K562 (cell line): ENCODE measurements around the gene KARS1. TPM values are rescaled to one million over a fixed set of nuclear protein-coding genes. Genes with fewer than 3 reads are reported as not detected.

Source experiments
- ATAC-seq: fragments of 200-7000 bp; cut with Tn5 transposase; 3 replicates; pipeline ENCODE4 v1.9.1; 2020; ENCODE audit warnings: moderate library complexity
- BruUV-seq: library from RNA; stranded (reverse); fragments of 400-500 nt; replicated peaks from 2 replicates; lab custom pipeline; 2021; lab: Mats Ljungman, UMichigan
- CTCF ChIA-PET: fragments of 300-600 bp; formaldehyde crosslinking; extraction: SDS; loops from one replicate; lab custom pipeline; 2021; ENCODE audit warnings: low intra/inter-chr PET ratio; lab: Yijun Ruan, JAX
- POLR2A ChIA-PET: fragments of 300-600, 350-650 bp; sonication (Branson Sonifier 250); formaldehyde crosslinking; extraction: SDS; loops from one replicate; lab custom pipeline; 2021; ENCODE audit warnings: antibody characterized with exemption, inconsistent platforms; lab: Yijun Ruan, JAX
- DNase-seq, 4 experiments: peaks; one replicate each; pipeline versions ENCODE4 v3.0.0 to v3.0.0-alpha.2; 2011 to 2018; ENCODE audit warnings: low spot score in 3 of 4, mixed read lengths in 3 of 4; ENCODE audit errors: extremely low read depth in 1 of 4
- FAIRE-seq: peaks from 2 replicates; lab custom pipeline; 2011; peaks lifted over from hg19 to GRCh38; lab: Jason Lieb, UNC
- H2AFZ ChIP-seq: 2 replicates; pipeline ENCODE4 v1.6.0; 2011; ENCODE audit warnings: low read depth, low read length, control low read depth, inconsistent platforms
- H3K27ac ChIP-seq: fragments of 200-600 bp; 3 replicates; pipeline ENCODE4 v1.8.0; 2011; ENCODE audit warnings: low read depth, mild to moderate bottlenecking, control low read depth, inconsistent platforms, low read length, moderate library complexity, mixed read lengths; ENCODE audit errors: extremely low read depth
- H3K27me3 ChIP-seq, 2 experiments: fragments of 300-600 bp in 1 of 2; 2 replicates in 1 of 2; 3 replicates in 1 of 2; pipeline versions ENCODE4 v1.6.0 to v1.8.0; 2011; ENCODE audit warnings: inconsistent platforms in 2 of 2, low read length in 2 of 2, mild to moderate bottlenecking in 1 of 2, mixed read lengths in 1 of 2, moderate library complexity in 1 of 2; ENCODE audit not compliant: control insufficient read depth in 2 of 2, insufficient read depth in 2 of 2
- H3K36me3 ChIP-seq: fragments of 300-600 bp; 3 replicates; pipeline ENCODE4 v1.8.0; 2011; ENCODE audit warnings: mild to moderate bottlenecking, low read length, inconsistent platforms; ENCODE audit not compliant: control insufficient read depth, insufficient read depth
- H3K4me1 ChIP-seq, 2 experiments: fragments of 200-600 bp in 1 of 2; replicated peaks in 1 of 2; 2 replicates in 1 of 2; 3 replicates in 1 of 2; pipeline versions ENCODE4 v1.5.1 to v1.8.0; 2011; ENCODE audit warnings: inconsistent platforms in 2 of 2, low read length in 2 of 2, mild to moderate bottlenecking in 1 of 2, mixed read lengths in 1 of 2, moderate library complexity in 1 of 2; ENCODE audit not compliant: control insufficient read depth in 2 of 2, insufficient read depth in 2 of 2
- H3K4me2 ChIP-seq: 2 replicates; pipeline ENCODE4 v1.6.1; 2011; ENCODE audit warnings: low read length, control low read depth, inconsistent platforms, mixed read lengths; ENCODE audit not compliant: insufficient read depth
- H3K4me3 ChIP-seq: fragments of 200-600 bp; sonication (generic), shearing (Covaris generic); 2 replicates; pipeline ENCODE4 v1.5.1; 2016; ENCODE audit warnings: control low read depth, inconsistent platforms
- H3K79me2 ChIP-seq: fragments of 200-600 bp; 3 replicates; pipeline ENCODE4 v1.8.0; 2011; ENCODE audit warnings: low read length, inconsistent platforms; ENCODE audit not compliant: control insufficient read depth, insufficient read depth
- H3K9ac ChIP-seq, 2 experiments: 2 replicates each; pipeline versions ENCODE4 v1.6.0 to v1.6.1; 2011; ENCODE audit warnings: low read depth in 2 of 2, low read length in 2 of 2, control low read depth in 1 of 2, inconsistent platforms in 1 of 2, mild to moderate bottlenecking in 1 of 2, mixed read lengths in 1 of 2; ENCODE audit not compliant: insufficient read depth in 1 of 2
- H3K9me1 ChIP-seq: one replicate; pipeline ENCODE4 v1.6.0; 2011; ENCODE audit warnings: inconsistent platforms, mild to moderate bottlenecking, low read length, moderate library complexity; ENCODE audit not compliant: control insufficient read depth, insufficient read depth
- H3K9me3 ChIP-seq: replicated peaks from 2 replicates; pipeline ENCODE4 v1.5.1; 2011; ENCODE audit warnings: low read depth, low read length, inconsistent platforms; ENCODE audit not compliant: control insufficient read depth, insufficient read depth
- H4K20me1 ChIP-seq: replicated peaks from 2 replicates; pipeline ENCODE4 v1.6.1; 2011; ENCODE audit warnings: low read length, inconsistent platforms, mixed read lengths; ENCODE audit not compliant: control insufficient read depth, insufficient read depth
- CBFA2T2 ChIP-seq: fragments of 450-650 bp; conservative IDR thresholded peaks from 2 replicates; pipeline ENCODE4 v1.6.1; 2017; ENCODE audit warnings: mild to moderate bottlenecking
- CCNT2 ChIP-seq: IDR thresholded peaks from 2 replicates; pipeline ENCODE4 v1.6.1; 2011; ENCODE audit warnings: borderline replicate concordance, low read depth, mild to moderate bottlenecking, moderate library complexity, mixed read lengths, low read length; ENCODE audit not compliant: insufficient read length; ENCODE audit errors: extremely low read depth
- CHCHD3 ChIP-seq: fragments of 250-450 bp; sonication (Bioruptor Pico); IDR thresholded peaks from 2 replicates; pipeline ENCODE4 v2.1.2; 2022; ENCODE audit warnings: mild to moderate bottlenecking
- FOXJ3 ChIP-seq: sonication (generic); formaldehyde crosslinking; IDR thresholded peaks from 2 replicates; pipeline ENCODE4 v1.4.0; 2020; ENCODE audit warnings: mild to moderate bottlenecking, missing genetic modification reagents
- KDM4B ChIP-seq, 2 experiments: fragments of 450-650 bp in 1 of 2; sonication (generic) in 1 of 2; IDR thresholded peaks; 2 replicates each; pipeline ENCODE4 v1.6.1; 2016 to 2017; ENCODE audit warnings: borderline replicate concordance in 2 of 2, antibody characterized with exemption in 1 of 2, low read depth in 1 of 2, mild to moderate bottlenecking in 1 of 2
- MEF2A ChIP-seq: IDR thresholded peaks from 2 replicates; pipeline ENCODE4 v1.6.1; 2011; ENCODE audit warnings: low read depth, mild to moderate bottlenecking, low read length, moderate library complexity; ENCODE audit not compliant: control insufficient read depth
- NFRKB ChIP-seq: fragments of 450-650 bp; IDR thresholded peaks from 2 replicates; pipeline ENCODE4 v1.6.1; 2016; ENCODE audit warnings: low read depth
- NKRF ChIP-seq: fragments of 450-650 bp; IDR thresholded peaks from 2 replicates; pipeline ENCODE4 v1.6.1; 2016; ENCODE audit warnings: borderline replicate concordance
- PHF20 ChIP-seq: fragments of 450-650 bp; IDR thresholded peaks from 2 replicates; pipeline ENCODE4 v1.6.1; 2018; ENCODE audit not compliant: partially characterized antibody
- POLR2AphosphoS2 ChIP-seq: IDR thresholded peaks from 2 replicates; pipeline ENCODE4 v1.6.1; 2012; ENCODE audit warnings: low read length, improper control_type of control experiment
- RCOR1 ChIP-seq, 2 experiments: IDR thresholded peaks; 2 replicates each; pipeline ENCODE4 v1.6.1; 2012; ENCODE audit warnings: low read depth in 2 of 2, low read length in 2 of 2, borderline replicate concordance in 1 of 2, improper control_type of control experiment in 1 of 2
- RFX1 ChIP-seq: fragments of 450-650 bp; IDR thresholded peaks from 2 replicates; pipeline ENCODE4 v1.6.1; 2016; ENCODE audit warnings: mild to moderate bottlenecking, moderate library complexity
- SLC30A9 ChIP-seq: fragments of 250-450 bp; sonication (Bioruptor Pico); IDR thresholded peaks from 2 replicates; pipeline ENCODE4 v1.8.0; 2022; ENCODE audit warnings: mild to moderate bottlenecking, moderate library complexity
- TAF9B ChIP-seq: fragments of 450-650 bp; IDR thresholded peaks from 2 replicates; pipeline ENCODE4 v1.6.1; 2018; ENCODE audit warnings: mild to moderate bottlenecking; ENCODE audit not compliant: partially characterized antibody
- TSC22D4 ChIP-seq: fragments of 450-650 bp; IDR thresholded peaks from 2 replicates; pipeline ENCODE4 v1.6.1; 2016; ENCODE audit warnings: missing genetic modification characterization, missing biosample characterization, control low read depth
- ZNF695 ChIP-seq: fragments of 450-650 bp; formaldehyde crosslinking; IDR thresholded peaks from 2 replicates; pipeline ENCODE4 v1.4.0; 2020; ENCODE audit warnings: mild to moderate bottlenecking, moderate library complexity
- WGBS: fragments of 100-300 bp; shearing (Covaris generic); methylation state at CpG from one replicate; pipeline ENCODE4 v1.1.6; 2016; ENCODE audit warnings: low coverage, mixed read lengths; ENCODE audit not compliant: insufficient coverage; ENCODE audit errors: missing lambda C conversion rate; 5-methylcytosine and 5-hydroxymethylcytosine counted together
- in situ Hi-C: fragments of 300-500 bp; cut with MboI; formaldehyde crosslinking; loops from 4 replicates; pipeline ENCODE4 v1.15.0; 2018; ENCODE audit warnings: inconsistent platforms, mixed read lengths
- intact Hi-C: fragments of 100-400 bp; cut with micrococcal nuclease; formaldehyde crosslinking; loops from 2 replicates; pipeline ENCODE4 v1.14.2; 2022
- polyA plus RNA-seq, 8 experiments: library from polyadenylated mRNA; depleted of rRNA in 4 of 8; stranded (reverse) in 5 of 8; unstranded in 3 of 8; fragments of >200 nt; fragmentation: Nextera tagmentation in 2 of 8; fragmentation: Illumina TruSeq in 1 of 8; extraction: Ambion mirVana in 2 of 8; extraction: Trizol in 1 of 8; gene quantifications; 2 replicates each; pipeline versions ENCODE4 v1.2.1 to v1.2.3, GENCODE V29; 2011 to 2014; ENCODE audit warnings: inconsistent platforms in 1 of 8, missing spikeins in 1 of 8
- total RNA-seq, 7 experiments: library from RNA; depleted of rRNA in 6 of 7; stranded (reverse); fragments of >200 nt in 6 of 7; fragmentation: Illumina TruSeq in 2 of 7; extraction: Trizol in 2 of 7; gene quantifications; 2 replicates each; pipeline versions ENCODE4 v1.2.1 to v1.2.3, GENCODE V29; 2011 to 2021; ENCODE audit warnings: low replicate concordance in 1 of 7
- TF ChIP-seq, protein P1 (sequence below), 2 experiments: IDR thresholded peaks; 2 replicates each; pipeline ENCODE4 v1.6.1; 2012; ENCODE audit warnings: improper control_type of control experiment in 2 of 2, low read depth in 2 of 2, low read length in 2 of 2, borderline replicate concordance in 1 of 2

Gene KARS1
- total and polyA plus RNA-seq, 9 of the 15 experiments (the other 6 are each of a cell fraction or from before 2014, with no cell fraction given), result 223 to 386 (median 304) TPM

DNA sequence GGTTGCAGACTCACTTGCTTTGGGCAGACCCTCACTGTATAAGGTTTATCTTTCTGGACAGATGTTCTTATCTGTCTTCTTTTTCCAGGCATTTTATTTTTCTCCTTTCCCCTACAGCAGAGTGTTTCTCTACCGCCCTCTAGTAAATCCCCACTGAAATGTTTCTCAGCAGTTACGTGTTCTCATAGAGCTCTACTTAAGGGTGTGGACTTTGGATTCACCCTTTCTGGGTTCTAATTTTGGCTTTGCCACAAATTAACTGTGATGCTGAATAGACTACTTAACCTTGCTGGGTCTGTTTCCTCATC, 26.3 kb downstream of the KARS1 start:
- Histone ChIP-seq H3K36me3 (peaks cover 40% of the 10 kb centered on the region), H3K9ac (peak overlapping the region in 1 of 2 experiments; percentile 26; a peak in 1 of 4 replicates), H3K4me3 (no peak overlapping the region), H3K27me3 (no peaks in the 10 kb centered on the region), H3K79me2 (peaks cover 14% of the 10 kb centered on the region), H2AFZ (peak overlapping the region; percentile 25; the same call in 1 of the 2 replicates), H3K4me2 (peak overlapping the region; percentile 77), H3K9me3 (no peaks in the 10 kb centered on the region), H3K4me1 (peaks cover 27 to 28% of the 10 kb centered on the region in 2 experiments), H3K27ac (peak overlapping the region; percentile 69), H4K20me1 (no peaks in the 10 kb centered on the region), H3K9me1 (no peaks in the 10 kb centered on the region)
- ChIA-PET CTCF (interaction anchor here (0.6 to 0.9 kb wide), 2 partner anchors 26 to 156 kb away, joined by 3 read pairs; partner anchors contain the start of genes KARS1 and TERF2IP), POLR2A (interaction anchor here (0.5 to 2.1 kb wide), 16 partner anchors 11 to 706 kb away, joined by 3 to 9 read pairs (median 4); partner anchors contain the start of genes CFDP1 and TERF2IP)
- peak; percentile 91 for FAIRE-seq
- BruUV-seq, result no TSS peak
- in situ Hi-C loops (no loop called here), intact Hi-C loops (loop anchor here (1.0 to 5.0 kb wide), 5 partner anchors 27 to 150 kb away; no protein-coding TSS in a partner anchor)
- 0% methylated on average over 2 of the region's 2 CpGs for WGBS
- ATAC-seq, result peak; percentile 77
- DNase-seq, result peak; percentile 52 to 86 (median 66)
- no peak for TF ChIP-seq CHCHD3 (CRISPR knock-in tag)
- TF ChIP-seq RFX1, result no peak
- TF ChIP-seq POLR2AphosphoS2, result no peak
- TF ChIP-seq TSC22D4 (tag), result no peak
- TF ChIP-seq FOXJ3 (CRISPR knock-in tag), result no peak
- no peak for TF ChIP-seq CCNT2
- TF ChIP-seq RCOR1 (IDR thresholded peaks at IDR 0.05; ENCODE audit: borderline replicate concordance in 1 of 2, low read depth in 2 of 2, low read length in 2 of 2), result peak in 1 of 2 experiments; percentile 70; a peak in 2 of 4 replicates
- TF ChIP-seq CBFA2T2, result peak; percentile 86
- no peak for TF ChIP-seq PHF20
- TF ChIP-seq NKRF, result no peak
- TF ChIP-seq KDM4B (IDR thresholded peaks at IDR 0.05; ENCODE audit: borderline replicate concordance in 2 of 2, low read depth in 1 of 2), result no peak
- peak; percentile 21 for TF ChIP-seq TAF9B
- 0 out of 2 replicates have a peak, but pooled peaks have one; percentile 16 for TF ChIP-seq MEF2A
- no peak for TF ChIP-seq SLC30A9 (CRISPR knock-in tag)
- no peak for TF ChIP-seq ZNF695 (CRISPR knock-in tag)
- TF ChIP-seq NFRKB, result no peak
- TF ChIP-seq, protein P1, sequence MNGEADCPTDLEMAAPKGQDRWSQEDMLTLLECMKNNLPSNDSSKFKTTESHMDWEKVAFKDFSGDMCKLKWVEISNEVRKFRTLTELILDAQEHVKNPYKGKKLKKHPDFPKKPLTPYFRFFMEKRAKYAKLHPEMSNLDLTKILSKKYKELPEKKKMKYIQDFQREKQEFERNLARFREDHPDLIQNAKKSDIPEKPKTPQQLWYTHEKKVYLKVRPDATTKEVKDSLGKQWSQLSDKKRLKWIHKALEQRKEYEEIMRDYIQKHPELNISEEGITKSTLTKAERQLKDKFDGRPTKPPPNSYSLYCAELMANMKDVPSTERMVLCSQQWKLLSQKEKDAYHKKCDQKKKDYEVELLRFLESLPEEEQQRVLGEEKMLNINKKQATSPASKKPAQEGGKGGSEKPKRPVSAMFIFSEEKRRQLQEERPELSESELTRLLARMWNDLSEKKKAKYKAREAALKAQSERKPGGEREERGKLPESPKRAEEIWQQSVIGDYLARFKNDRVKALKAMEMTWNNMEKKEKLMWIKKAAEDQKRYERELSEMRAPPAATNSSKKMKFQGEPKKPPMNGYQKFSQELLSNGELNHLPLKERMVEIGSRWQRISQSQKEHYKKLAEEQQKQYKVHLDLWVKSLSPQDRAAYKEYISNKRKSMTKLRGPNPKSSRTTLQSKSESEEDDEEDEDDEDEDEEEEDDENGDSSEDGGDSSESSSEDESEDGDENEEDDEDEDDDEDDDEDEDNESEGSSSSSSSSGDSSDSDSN (IDR thresholded peaks at IDR 0.05; ENCODE audit: borderline replicate concordance in 1 of 2, low read depth in 2 of 2, low read length in 2 of 2), result no peak
